Adrenal gland (tissue), 5 donors: ENCODE results near the gene KLF4.

ENCODE experiments used
- POLR2A ChIP-seq, 2 donors: fragments of 450-650 bp; IDR thresholded peaks; one replicate each; pipeline ENCODE4 v1.6.1; 2017; ENCODE audit warnings: antibody characterized with exemption in 2 of 2, mild to moderate bottlenecking in 2 of 2, moderate library complexity in 1 of 2
- TF ChIP-seq, protein P1 (sequence below), 6 experiments: fragments of 450-650 bp in 4 of 6; fragments of 200-600 bp in 2 of 6; sonication (generic) in 1 of 6; IDR thresholded peaks; 1 replicate in 5 of 6; 2 replicates in 1 of 6; pipeline versions ENCODE4 v1.5.1 to v1.8.0; 2016 to 2021; ENCODE audit warnings: antibody characterized with exemption in 6 of 6, mild to moderate bottlenecking in 2 of 6, moderate library complexity in 1 of 6
- donor health status: DM: no; HTN: no; CAD: no.

DNA sequence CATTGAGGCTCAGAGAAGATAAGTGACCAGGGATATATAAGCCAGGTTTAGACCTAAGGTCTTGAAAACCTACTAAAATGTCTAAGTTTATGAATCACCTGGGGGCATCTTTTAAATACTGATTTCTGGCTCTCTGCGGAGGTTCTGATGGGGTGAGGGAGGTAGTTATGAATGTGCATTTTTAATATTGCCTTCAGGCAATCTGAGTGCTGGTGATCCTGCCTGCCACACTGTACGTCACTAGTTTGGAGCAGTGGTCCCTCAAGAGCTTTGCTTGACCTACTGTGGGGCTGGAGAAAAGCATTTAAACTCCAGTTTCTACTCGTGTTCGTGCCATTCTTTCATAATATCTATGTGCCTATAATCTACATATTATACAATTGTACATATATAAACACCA is 36.1 kb downstream of the KLF4 start:
- TF ChIP-seq, protein P1, sequence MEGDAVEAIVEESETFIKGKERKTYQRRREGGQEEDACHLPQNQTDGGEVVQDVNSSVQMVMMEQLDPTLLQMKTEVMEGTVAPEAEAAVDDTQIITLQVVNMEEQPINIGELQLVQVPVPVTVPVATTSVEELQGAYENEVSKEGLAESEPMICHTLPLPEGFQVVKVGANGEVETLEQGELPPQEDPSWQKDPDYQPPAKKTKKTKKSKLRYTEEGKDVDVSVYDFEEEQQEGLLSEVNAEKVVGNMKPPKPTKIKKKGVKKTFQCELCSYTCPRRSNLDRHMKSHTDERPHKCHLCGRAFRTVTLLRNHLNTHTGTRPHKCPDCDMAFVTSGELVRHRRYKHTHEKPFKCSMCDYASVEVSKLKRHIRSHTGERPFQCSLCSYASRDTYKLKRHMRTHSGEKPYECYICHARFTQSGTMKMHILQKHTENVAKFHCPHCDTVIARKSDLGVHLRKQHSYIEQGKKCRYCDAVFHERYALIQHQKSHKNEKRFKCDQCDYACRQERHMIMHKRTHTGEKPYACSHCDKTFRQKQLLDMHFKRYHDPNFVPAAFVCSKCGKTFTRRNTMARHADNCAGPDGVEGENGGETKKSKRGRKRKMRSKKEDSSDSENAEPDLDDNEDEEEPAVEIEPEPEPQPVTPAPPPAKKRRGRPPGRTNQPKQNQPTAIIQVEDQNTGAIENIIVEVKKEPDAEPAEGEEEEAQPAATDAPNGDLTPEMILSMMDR (IDR thresholded peaks at IDR 0.05), result no peak
- no peak for TF ChIP-seq POLR2A (IDR thresholded peaks at IDR 0.05)
